ENCODE results near the gene DNM2.

DNM2 gene

GRCh38 chr19:10691178-10691881 is 26.5 kb upstream of the DNM2 start:
- no peak for DNase-seq

- DNase-seq, result no peak
These were observed 26.0 kb upstream of the DNM2 start for GRCh38 chr19:10691883-10692282.

- no peak for DNase-seq
These were observed 25.1 kb upstream of the DNM2 start for GRCh38 chr19:10692673-10693264.

- DNase-seq, result no peak
These were observed 23.1 kb upstream of the DNM2 start for GRCh38 chr19:10694706-10695307.

- peak; percentile 91 for DNase-seq
These were observed 22.2 kb upstream of the DNM2 start for GRCh38 chr19:10695401-10696398.

- DNase-seq, result peak; percentile 76
These were observed 18.1 kb upstream of the DNM2 start for GRCh38 chr19:10699650-10700335.

GRCh38 chr19:10701955-10702525 is 15.8 kb upstream of the DNM2 start:
- peak; percentile 27 for DNase-seq

- DNase-seq, result no peak
These were observed 10.9 kb upstream of the DNM2 start for GRCh38 chr19:10706990-10707389.

- DNase-seq, result no peak
These were observed 10.4 kb upstream of the DNM2 start for GRCh38 chr19:10707440-10707839.

- DNase-seq, result no peak
These were observed 9.6 kb upstream of the DNM2 start for GRCh38 chr19:10708291-10708690.

- no peak for DNase-seq
These were observed 5.8 kb upstream of the DNM2 start for GRCh38 chr19:10712045-10712444.

- no peak for DNase-seq
These were observed 5.1 kb upstream of the DNM2 start for GRCh38 chr19:10712754-10713153.

GRCh38 chr19:10713317-10713716 is 4.6 kb upstream of the DNM2 start:
- no peak for DNase-seq

GRCh38 chr19:10717054-10717355 is 874 bp upstream of the DNM2 start:
- DNase-seq, result no peak

GRCh38 chr19:10718205-10719196 is 622 bp downstream of the DNM2 start:
- peak; percentile 69 for DNase-seq

GRCh38 chr19:10719466-10719961 is 1.6 kb downstream of the DNM2 start:
- no peak for DNase-seq

GRCh38 chr19:10720607-10721125 is 2.8 kb downstream of the DNM2 start:
- DNase-seq, result no peak

- DNase-seq, result no peak
These were observed 5.7 kb downstream of the DNM2 start for GRCh38 chr19:10723591-10723990.

GRCh38 chr19:10724573-10725071 is 6.7 kb downstream of the DNM2 start:
- no peak for DNase-seq

GRCh38 chr19:10725415-10725814 is 7.5 kb downstream of the DNM2 start:
- DNase-seq, result no peak

Data from CD4-positive, alpha-beta T cell treated with Interleukin-6 for 4 hours (primary cell).